Measurements from ENCODE around the gene CPA5.

- no peak for TF ChIP-seq ATF3 (CRISPR knock-in tag; conservative IDR thresholded peaks at IDR 0.05)
- TF ChIP-seq CTCF (IDR thresholded peaks at IDR 0.05), result no peak
- TF ChIP-seq KAT7 (CRISPR knock-in tag; IDR thresholded peaks at IDR 0.05; ENCODE audit: borderline replicate concordance), result no peak
- no peak for TF ChIP-seq AFF4 (CRISPR knock-in tag; IDR thresholded peaks at IDR 0.05; ENCODE audit: borderline replicate concordance)
- TF ChIP-seq TEAD4 (CRISPR knock-in tag; IDR thresholded peaks at IDR 0.05), result no peak
- TF ChIP-seq ETV6 (CRISPR knock-in tag; IDR thresholded peaks at IDR 0.05), result no peak
- TF ChIP-seq TCF7 (CRISPR knock-in tag; IDR thresholded peaks at IDR 0.05; ENCODE audit: low read depth), result no peak
- TF ChIP-seq NR2C2 (CRISPR knock-in tag; IDR thresholded peaks at IDR 0.05), result no peak
- no peak for TF ChIP-seq TP53 (CRISPR knock-in tag; IDR thresholded peaks at IDR 0.05)
- no peak for TF ChIP-seq MLX (CRISPR knock-in tag; IDR thresholded peaks at IDR 0.05)
Measured at GRCh38 chr7:130393101-130393561, 48.5 kb downstream of the CPA5 start.
